HUES48 (cell line): ENCODE measurements around the gene CTRL.

Experiments
- H3K27ac ChIP-seq: one replicate; pipeline ENCODE4 v1.7.0; 2013; ENCODE audit warnings: low read depth, low read length, inconsistent platforms
- H3K27me3 ChIP-seq: 2 replicates; pipeline ENCODE4 v1.6.1; 2013; ENCODE audit warnings: mild to moderate bottlenecking, low read length; ENCODE audit not compliant: control insufficient read depth, insufficient read depth
- H3K36me3 ChIP-seq: 2 replicates; pipeline ENCODE4 v1.6.1; 2013; ENCODE audit warnings: low read length; ENCODE audit not compliant: control insufficient read depth, insufficient read depth
- H3K4me1 ChIP-seq: 2 replicates; pipeline ENCODE4 v1.6.1; 2013; ENCODE audit warnings: mild to moderate bottlenecking, low read length; ENCODE audit not compliant: control insufficient read depth, insufficient read depth
- H3K4me3 ChIP-seq: 2 replicates; pipeline ENCODE4 v1.5.1; 2013; ENCODE audit warnings: mild to moderate bottlenecking, low read depth, low read length
- H3K9ac ChIP-seq: 2 replicates; pipeline ENCODE4 v1.6.1; 2013; ENCODE audit warnings: mild to moderate bottlenecking, low read depth, low read length, moderate library complexity
- H3K9me3 ChIP-seq: 2 replicates; pipeline ENCODE4 v1.6.1; 2013; ENCODE audit warnings: low read length; ENCODE audit not compliant: control insufficient read depth, insufficient read depth

CTRL gene

GRCh38 chr16:67961551-67961957, 29.9 kb upstream of the CTRL start:
- peaks cover 2% of the 10 kb centered on the region for H3K4me1 ChIP-seq
- no peak overlapping the region for H3K9ac ChIP-seq
- H3K27me3 ChIP-seq = no peaks in the 10 kb centered on the region
- no peak overlapping the region for H3K4me3 ChIP-seq
- H3K27ac ChIP-seq = no peak overlapping the region
- H3K9me3 ChIP-seq = no peaks in the 10 kb centered on the region
- peaks cover 64% of the 10 kb centered on the region for H3K36me3 ChIP-seq

GRCh38 chr16:67959536-67960329, 28.1 kb upstream of the CTRL start:
- H3K27me3 ChIP-seq = no peaks in the 10 kb centered on the region
- H3K36me3 ChIP-seq = peaks cover 69% of the 10 kb centered on the region
- H3K4me3 ChIP-seq = no peak overlapping the region
- H3K9ac ChIP-seq = no peak overlapping the region
- H3K4me1 ChIP-seq = no peaks in the 10 kb centered on the region; the same call in 1 of the 2 replicates
- no peak overlapping the region for H3K27ac ChIP-seq
- H3K9me3 ChIP-seq = no peaks in the 10 kb centered on the region

- Histone ChIP-seq H3K27ac (no peak overlapping the region), H3K9ac (no peak overlapping the region), H3K9me3 (no peaks in the 10 kb centered on the region), H3K4me3 (no peak overlapping the region), H3K4me1 (no peaks in the 10 kb centered on the region), H3K27me3 (no peaks in the 10 kb centered on the region), H3K36me3 (peaks cover 75% of the 10 kb centered on the region)
Measured at GRCh38 chr16:67957622-67958021, 26.0 kb upstream of the CTRL start.

DNA sequence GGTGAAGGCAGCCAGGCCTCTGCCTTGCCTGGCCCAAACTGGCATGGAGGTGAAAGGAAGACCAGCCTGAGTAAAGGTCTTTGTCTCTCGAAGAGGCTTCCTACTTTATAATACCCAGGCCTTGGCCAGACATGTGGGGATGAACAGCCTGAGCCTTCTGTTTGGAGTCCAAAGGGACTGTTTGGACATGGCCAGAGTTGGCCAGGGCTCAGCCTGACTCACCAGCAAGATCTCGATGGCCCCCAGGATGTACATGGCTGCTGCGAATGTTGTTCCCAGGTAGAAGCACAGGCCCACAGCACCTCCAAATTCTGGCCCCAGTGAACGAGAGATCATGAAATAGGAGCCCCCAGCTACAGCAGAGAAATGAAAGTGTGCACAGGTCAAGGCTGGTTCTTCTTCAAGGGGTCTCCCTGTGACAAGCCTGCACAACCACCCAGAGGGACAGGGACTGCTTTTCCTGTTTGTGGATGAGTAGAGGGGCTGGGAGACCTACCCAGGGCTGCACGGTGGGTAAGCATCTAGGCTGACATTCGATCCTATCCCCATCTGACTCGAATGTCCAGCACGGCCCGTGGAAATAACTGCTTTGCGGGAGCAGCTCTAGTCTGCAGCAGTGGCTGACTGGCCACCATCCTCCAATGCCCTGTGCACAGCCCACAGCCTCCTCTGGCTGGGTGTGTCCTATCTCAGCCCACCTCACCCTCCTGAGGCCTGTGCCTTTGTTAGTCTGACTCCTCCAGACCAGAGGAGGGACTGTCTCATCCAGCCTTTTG, 22.9 kb upstream of the CTRL start:
- no peak overlapping the region for H3K9ac ChIP-seq
- H3K9me3 ChIP-seq = no peaks in the 10 kb centered on the region
- H3K4me3 ChIP-seq = no peak overlapping the region
- peaks cover 73% of the 10 kb centered on the region for H3K36me3 ChIP-seq
- no peak overlapping the region for H3K27ac ChIP-seq
- H3K4me1 ChIP-seq = no peaks in the 10 kb centered on the region
- H3K27me3 ChIP-seq = no peaks in the 10 kb centered on the region

DNA sequence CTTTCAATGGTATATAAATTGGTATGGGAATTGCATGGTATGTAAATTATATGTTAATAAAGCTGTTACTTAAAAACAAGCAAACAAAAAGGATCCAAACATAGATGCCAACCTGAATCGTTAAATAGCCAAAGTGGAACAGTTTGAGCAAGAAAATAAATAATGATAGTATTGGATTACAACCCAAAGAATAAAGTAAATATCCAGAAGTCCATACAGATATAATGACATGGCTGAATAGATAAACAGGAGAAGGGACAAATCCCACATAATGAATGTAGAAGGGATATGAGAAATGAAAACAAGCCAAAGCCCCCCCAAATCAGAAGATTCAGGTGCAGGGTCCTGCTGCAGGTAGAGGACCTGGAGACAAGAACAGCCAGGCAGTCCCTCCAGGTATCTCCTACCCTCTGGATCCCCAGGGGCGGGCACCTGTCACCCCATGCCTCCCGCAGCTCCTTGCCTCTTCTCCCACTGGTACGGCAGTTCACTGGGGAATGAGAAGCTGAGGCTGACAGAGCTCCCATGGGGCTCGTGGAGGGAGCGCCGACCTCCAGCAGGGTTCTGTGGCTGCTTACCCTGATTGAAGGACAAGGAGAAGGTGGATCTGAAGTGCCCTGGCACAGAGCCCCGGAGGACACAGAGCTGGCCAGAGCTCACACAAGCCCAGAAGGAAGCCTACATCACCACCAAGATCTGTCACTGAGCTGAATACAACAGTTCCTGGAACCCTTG, 22.1 kb upstream of the CTRL start:
- H3K9ac ChIP-seq = no peak overlapping the region
- no peaks in the 10 kb centered on the region for H3K4me1 ChIP-seq
- H3K36me3 ChIP-seq = peaks cover 72% of the 10 kb centered on the region
- no peaks in the 10 kb centered on the region for H3K27me3 ChIP-seq
- no peak overlapping the region for H3K27ac ChIP-seq
- no peak overlapping the region for H3K4me3 ChIP-seq
- no peaks in the 10 kb centered on the region for H3K9me3 ChIP-seq

DNA sequence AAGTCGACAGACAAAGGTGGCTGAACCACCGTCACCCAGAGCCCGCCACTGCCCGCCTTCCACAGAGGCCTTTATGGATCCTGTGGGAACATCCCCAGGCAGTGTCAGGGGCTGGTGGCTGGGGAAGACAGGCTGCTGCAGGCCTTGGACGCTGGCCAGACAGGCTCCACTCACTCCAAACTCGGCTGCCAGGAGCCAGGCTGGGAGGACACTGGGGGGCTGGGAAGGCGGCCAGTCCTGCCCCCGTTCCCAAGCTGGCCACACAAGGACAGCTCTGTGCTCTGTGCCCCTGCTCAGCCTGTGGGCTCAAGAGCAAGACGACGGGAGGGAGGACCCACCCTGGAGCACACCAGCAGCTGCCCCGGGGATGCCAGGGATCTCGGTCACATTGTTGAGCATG, 19.8 kb upstream of the CTRL start:
- no peak overlapping the region for H3K4me3 ChIP-seq
- no peaks in the 10 kb centered on the region for H3K27me3 ChIP-seq
- H3K27ac ChIP-seq = no peak overlapping the region
- H3K9ac ChIP-seq = no peak overlapping the region
- H3K9me3 ChIP-seq = no peaks in the 10 kb centered on the region
- no peaks in the 10 kb centered on the region for H3K4me1 ChIP-seq
- peaks cover 77% of the 10 kb centered on the region for H3K36me3 ChIP-seq

DNA sequence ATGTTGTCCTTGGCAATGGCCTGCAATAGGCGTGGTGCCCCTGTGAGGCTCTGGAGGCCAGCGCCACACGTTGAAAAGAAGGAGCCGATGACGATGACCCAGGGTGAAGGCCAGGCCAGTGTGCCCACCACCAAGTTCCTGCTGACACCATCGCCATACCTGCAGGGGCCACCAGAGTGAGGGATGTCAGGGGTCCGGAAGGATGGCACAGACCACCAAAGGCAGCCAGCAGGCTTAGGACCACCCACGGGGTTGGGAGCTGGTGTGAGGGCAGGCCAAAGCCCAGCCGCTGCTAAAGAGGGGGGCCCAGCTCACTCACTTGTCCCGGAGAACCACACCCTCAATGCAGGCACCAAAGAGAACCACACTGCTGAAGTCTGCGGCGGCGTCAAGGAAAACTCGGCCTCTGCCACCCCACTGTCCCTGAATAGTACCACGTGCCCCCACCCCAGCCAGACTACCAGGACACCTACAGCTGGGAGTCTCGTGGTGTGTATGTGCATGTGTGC, 18.7 kb upstream of the CTRL start:
- H3K4me3 ChIP-seq = no peak overlapping the region
- H3K4me1 ChIP-seq = no peaks in the 10 kb centered on the region
- H3K27ac ChIP-seq = no peak overlapping the region
- peaks cover 88% of the 10 kb centered on the region for H3K36me3 ChIP-seq
- no peaks in the 10 kb centered on the region for H3K27me3 ChIP-seq
- H3K9me3 ChIP-seq = no peaks in the 10 kb centered on the region
- no peak overlapping the region for H3K9ac ChIP-seq

GRCh38 chr16:67949645-67950044, 18.0 kb upstream of the CTRL start:
- no peaks in the 10 kb centered on the region for H3K4me1 ChIP-seq

GRCh38 chr16:67948015-67948414, 16.4 kb upstream of the CTRL start:
- no peak overlapping the region for H3K9ac ChIP-seq
- no peaks in the 10 kb centered on the region for H3K4me1 ChIP-seq
- H3K4me3 ChIP-seq = no peak overlapping the region
- H3K27ac ChIP-seq = no peak overlapping the region
- H3K9me3 ChIP-seq = no peaks in the 10 kb centered on the region
- H3K36me3 ChIP-seq = peaks cover 77% of the 10 kb centered on the region
- H3K27me3 ChIP-seq = no peaks in the 10 kb centered on the region

More at GRCh38 chr16:67949645-67950044, 18.0 kb upstream of the CTRL start:
- Histone ChIP-seq H3K27ac (no peak overlapping the region), H3K36me3 (peaks cover 89% of the 10 kb centered on the region), H3K9ac (no peak overlapping the region), H3K27me3 (no peaks in the 10 kb centered on the region), H3K9me3 (no peaks in the 10 kb centered on the region), H3K4me3 (no peak overlapping the region)

GRCh38 chr16:67946966-67947558, 15.4 kb upstream of the CTRL start:
- H3K9me3 ChIP-seq = no peaks in the 10 kb centered on the region
- no peaks in the 10 kb centered on the region for H3K4me1 ChIP-seq
- H3K4me3 ChIP-seq = no peak overlapping the region
- no peaks in the 10 kb centered on the region for H3K27me3 ChIP-seq
- H3K27ac ChIP-seq = no peak overlapping the region
- no peak overlapping the region for H3K9ac ChIP-seq
- peaks cover 75% of the 10 kb centered on the region for H3K36me3 ChIP-seq
